Epidermal melanocyte (primary cell): ENCODE measurements around the gene PER1.
"Not testable (repeated sequence)": the region's sequence is repeated elsewhere in the genome, so short reads cannot be mapped to it uniquely, and the experiment has no call there.

ENCODE experiments used
- DNase-seq: peaks from one replicate; pipeline ENCODE4 v3.0.0; 2011; ENCODE audit warnings: low spot score; ENCODE audit not compliant: insufficient read length

Gene PER1

GRCh38 chr17:8173056-8173870 is 21.1 kb upstream of the PER1 start:
- DNase-seq, result peak; percentile 82

DNA sequence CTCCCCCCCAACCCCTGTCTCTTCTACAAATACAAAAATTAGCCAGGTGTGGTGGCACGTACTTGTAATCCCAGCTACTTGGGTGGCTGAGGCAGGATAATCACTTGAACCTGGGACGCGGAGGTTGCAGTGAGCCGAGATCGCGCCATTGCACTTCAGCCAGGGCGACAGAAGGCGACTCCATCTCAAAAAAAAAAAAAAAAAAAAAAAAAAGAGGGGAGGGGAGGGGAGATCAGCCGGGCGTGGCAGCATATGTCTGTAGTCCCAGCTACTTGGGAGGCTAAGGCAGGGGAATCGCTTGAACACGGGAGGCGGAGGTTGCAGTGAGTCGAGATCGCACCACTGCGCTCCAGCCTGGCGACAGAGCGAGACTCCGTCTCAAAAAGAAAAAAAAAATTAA is 18.0 kb upstream of the PER1 start:
- not testable (repeated sequence) for DNase-seq

DNA sequence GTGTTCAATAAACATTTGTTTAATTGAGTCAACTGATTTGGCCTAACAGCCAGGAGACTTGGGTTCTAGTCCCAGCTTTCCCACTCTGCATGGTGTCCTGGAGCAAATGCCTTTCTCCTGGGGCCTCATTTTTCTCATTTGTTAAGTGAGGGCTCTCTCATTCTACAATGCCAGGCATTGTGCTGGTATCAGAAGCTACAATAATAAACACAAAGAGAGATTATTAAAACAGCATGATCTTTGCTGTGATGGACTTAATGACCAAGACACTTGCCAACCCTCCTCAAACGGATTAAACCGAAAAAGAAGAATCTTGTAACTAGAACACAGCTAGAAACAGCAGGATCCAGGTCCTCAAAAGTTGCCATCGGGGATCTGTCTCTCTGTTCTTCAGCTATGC is 15.3 kb upstream of the PER1 start:
- peak; percentile 66 for DNase-seq

GRCh38 chr17:8166731-8167130 is 14.5 kb upstream of the PER1 start:
- DNase-seq, result no peak

- DNase-seq, result no peak
Measured at GRCh38 chr17:8164815-8165131, 12.6 kb upstream of the PER1 start.

GRCh38 chr17:8163978-8164814 is 12.0 kb upstream of the PER1 start:
- no peak for DNase-seq

GRCh38 chr17:8162997-8163977 is 11.1 kb upstream of the PER1 start:
- no peak for DNase-seq

DNA sequence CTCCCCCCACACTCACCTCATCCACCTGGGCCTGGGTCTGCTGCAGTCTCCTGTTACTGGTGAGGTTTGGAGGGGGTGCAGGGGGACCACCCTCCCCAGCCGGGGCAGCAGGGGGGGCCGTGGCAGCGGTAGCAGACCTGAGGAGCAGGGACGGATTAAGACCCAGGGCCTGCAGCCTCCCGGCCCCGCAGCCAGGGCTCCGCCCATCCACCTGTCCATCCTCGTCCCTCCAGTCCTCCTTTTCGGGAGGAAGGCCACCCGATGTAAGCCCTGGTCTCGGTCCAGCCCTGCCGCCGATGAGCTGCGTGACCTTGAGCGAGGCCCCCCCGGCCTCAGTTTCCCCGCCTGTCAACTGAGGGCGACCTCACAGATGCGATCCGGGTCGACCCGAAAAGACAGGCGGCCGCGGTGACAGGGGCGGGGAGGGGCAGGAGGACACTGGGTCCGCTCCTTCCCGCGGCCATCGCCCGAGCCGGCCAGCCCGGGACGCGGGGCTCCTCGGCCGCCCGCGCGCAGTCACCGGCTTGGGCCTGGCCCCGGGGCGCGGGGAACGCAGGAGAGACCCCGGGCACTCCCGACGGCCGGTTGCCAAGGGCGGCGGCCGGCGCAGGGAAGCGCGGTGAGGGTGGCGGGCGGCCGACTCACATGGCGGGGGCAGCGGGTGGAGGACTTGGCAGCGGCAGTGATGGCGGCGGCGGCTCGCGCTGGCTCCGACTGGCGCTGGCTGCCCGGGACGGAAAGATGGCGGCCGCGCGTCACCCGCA is 10.2 kb upstream of the PER1 start, which contains the start of gene VAMP2:
VAMP2 (minus strand) TSS at position 716 of the 764 bp plus-strand sequence; CDS start at position 647, 69 bp downstream.
- DNase-seq, result no peak

- DNase-seq, result no peak
Measured at GRCh38 chr17:8161289-8162232, 9.4 kb upstream of the PER1 start.

DNA sequence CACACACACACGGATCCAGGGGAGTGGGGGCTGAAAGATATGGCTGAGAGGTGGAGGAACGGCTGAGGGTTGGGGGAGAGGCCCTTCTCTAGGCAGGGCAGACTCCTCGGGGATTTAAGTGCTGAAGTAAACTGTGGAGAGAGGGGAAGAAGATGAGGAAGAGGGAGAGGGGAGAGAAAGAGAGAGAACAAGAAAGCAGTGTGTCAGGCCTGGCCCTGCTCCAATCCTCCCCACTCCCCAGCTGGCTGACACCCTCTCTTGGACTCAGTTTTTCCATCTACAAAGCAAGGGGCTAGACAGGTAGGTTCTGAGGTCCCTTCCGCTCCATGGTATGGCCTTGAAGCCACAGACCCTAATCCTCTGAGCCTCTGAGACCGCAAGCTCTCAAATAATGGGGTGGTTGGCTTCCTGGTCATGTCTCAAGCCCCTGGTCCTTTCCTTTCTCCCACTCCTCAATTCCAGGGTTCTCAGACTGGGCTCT is 8.6 kb upstream of the PER1 start:
- no peak for DNase-seq

GRCh38 chr17:8160224-8160577 is 8.0 kb upstream of the PER1 start:
- no peak for DNase-seq

DNA sequence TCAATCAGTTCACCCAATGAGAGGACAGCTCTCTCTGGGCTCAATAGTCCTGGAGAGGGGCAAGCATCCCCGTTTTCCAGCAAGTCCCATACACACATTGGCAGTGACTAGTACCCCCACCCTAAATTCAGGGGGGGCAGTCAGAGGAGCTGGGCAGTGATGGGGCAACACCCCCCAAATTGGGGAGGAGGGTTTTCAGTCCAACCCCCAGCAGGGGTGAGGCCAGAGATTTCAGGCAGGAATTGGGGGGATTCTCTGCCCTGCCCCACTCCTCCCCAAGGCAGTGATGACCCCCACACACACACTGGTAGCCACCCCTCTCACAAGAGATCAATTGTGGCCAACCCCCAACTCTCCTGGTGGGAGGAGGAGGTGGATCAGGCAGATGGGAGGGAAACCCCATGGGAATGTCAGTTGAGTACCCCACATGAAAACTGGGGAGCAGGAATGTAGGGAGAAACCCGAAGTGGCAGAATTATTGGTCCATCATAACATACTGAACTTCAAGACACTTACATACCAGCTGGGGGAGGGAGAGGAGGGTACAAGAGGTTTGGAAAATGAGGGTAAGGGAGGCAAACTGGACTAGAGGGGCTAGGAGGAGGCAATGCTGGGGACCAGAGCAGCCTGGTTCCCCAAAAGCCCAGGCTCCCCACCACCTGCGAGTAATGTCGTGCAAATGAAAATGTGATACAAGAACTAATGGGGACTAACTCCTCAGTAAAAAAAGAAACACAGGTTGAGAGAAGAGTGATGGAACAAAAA is 7.4 kb upstream of the PER1 start:
- DNase-seq, result no peak

GRCh38 chr17:8159032-8159400 is 6.8 kb upstream of the PER1 start:
- no peak for DNase-seq

- peak; percentile 95 for DNase-seq
Measured at GRCh38 chr17:8158267-8159031, 6.2 kb upstream of the PER1 start.

DNA sequence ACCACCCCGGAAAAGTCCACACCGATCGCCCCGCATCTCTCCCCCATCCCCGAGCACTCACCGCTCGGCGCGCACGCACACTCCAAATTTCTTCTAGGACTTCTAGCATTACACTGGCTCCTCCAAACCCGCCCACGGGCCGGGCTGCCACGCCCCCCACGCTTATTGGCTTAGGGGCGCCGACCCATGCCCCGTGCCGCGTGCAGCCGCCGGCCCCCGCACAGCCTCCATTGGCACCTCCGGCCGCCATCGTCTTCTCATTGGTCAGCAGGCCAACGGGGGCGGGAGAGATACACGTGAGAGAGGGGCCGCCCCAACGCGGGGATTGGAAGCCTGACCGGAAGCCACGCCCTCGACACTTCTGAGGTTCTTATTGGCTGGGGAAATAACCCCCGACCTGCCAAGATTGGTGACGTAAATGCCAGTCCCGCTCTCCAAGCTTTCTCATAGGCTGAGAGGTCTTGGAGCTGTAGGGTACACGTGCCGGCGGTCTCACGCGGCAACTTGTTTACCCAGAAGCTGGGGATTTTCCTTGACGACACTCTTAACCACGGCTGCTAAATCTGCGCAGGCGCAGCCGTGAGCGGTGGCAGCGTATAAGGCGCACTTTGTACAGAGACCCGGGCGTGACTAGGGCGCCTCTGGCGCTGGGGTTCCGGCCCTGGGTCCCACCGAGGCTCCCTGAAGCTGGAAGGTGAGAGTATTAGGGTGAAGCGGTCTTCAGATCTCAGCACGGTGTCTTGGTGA is 4.2 kb upstream of the PER1 start:
- peak; percentile 99 for DNase-seq

GRCh38 chr17:8155996-8156245 is 3.7 kb upstream of the PER1 start:
- no peak for DNase-seq

GRCh38 chr17:8155231-8155995 is 3.2 kb upstream of the PER1 start:
- DNase-seq, result no peak
